Testis (tissue), 3 donors: ENCODE measurements around the gene CCDC85A. TPM values are rescaled to one million over a fixed set of nuclear protein-coding genes. Genes with fewer than 3 reads are reported as not detected.

Experiments
- DNase-seq: peaks from one replicate; pipeline ENCODE4 v3.0.0-alpha.2; 2019
- H3K27ac ChIP-seq, 2 donors: fragments of 200-600 bp; sonication (generic); one replicate each; pipeline ENCODE4 v1.5.1; 2019
- H3K27me3 ChIP-seq: fragments of 200-600 bp; sonication (generic); one replicate; pipeline ENCODE4 v1.5.1; 2019
- H3K36me3 ChIP-seq: fragments of 200-600 bp; sonication (generic); one replicate; pipeline ENCODE4 v1.5.1; 2017; ENCODE audit warnings: low read depth; ENCODE audit errors: missing control alignments
- H3K4me1 ChIP-seq: fragments of 200-600 bp; sonication (generic); one replicate; pipeline ENCODE4 v1.5.1; 2019
- H3K4me3 ChIP-seq, 2 donors: fragments of 200-600 bp; sonication (generic); one replicate each; pipeline ENCODE4 v1.5.1; 2017 to 2019
- H3K9me3 ChIP-seq: fragments of 200-600 bp; sonication (generic); one replicate; pipeline ENCODE4 v1.5.1; 2017
- CTCF ChIP-seq, 3 experiments: fragments of 450-650 bp in 2 of 3; fragments of 200-600 bp in 1 of 3; sonication (generic) in 1 of 3; IDR thresholded peaks; one replicate each; pipeline ENCODE4 v1.5.1; 2016 to 2019; ENCODE audit warnings: antibody characterized with exemption in 3 of 3, mild to moderate bottlenecking in 2 of 3, moderate library complexity in 1 of 3
- POLR2A ChIP-seq: fragments of 450-650 bp; IDR thresholded peaks from one replicate; pipeline ENCODE4 v1.6.1; 2017; ENCODE audit warnings: antibody characterized with exemption, mild to moderate bottlenecking, moderate library complexity
- WGBS, 2 donors: methylation state at CpG; one replicate each; pipeline ENCODE4 v1.1.5; 2018; 5-methylcytosine and 5-hydroxymethylcytosine counted together
- intact Hi-C: fragments of 100-400 bp; cut with DNase I; formaldehyde crosslinking; loops from one replicate; pipeline ENCODE4 v1.15.1; 2023; ENCODE audit warnings: low total_unique reads
- polyA plus RNA-seq: library from polyadenylated mRNA; stranded (reverse); fragments of 350-450 nt; fragmentation: Illumina TruSeq; extraction: RNeasy Lipid Tissue Mini Kit (QIAGEN cat#74804); gene quantifications from one replicate; pipeline ENCODE4 v1.2.3, GENCODE V29; 2014; ENCODE audit warnings: low read depth, low replicate concordance; ENCODE audit not compliant: insufficient read depth
- total RNA-seq, 2 donors: library from RNA; depleted of rRNA; stranded (reverse); fragments of >200 nt; gene quantifications; one replicate each; pipeline ENCODE4 v1.2.3, GENCODE V29; 2016

CCDC85A gene
- total and polyA plus RNA-seq, 3 donors from 2014 or later = 0.61 to 3.9 (median 2.9) TPM

GRCh38 chr2:56182420-56182819, 1.4 kb upstream of the CCDC85A start:
- no peak overlapping the region for H3K27ac ChIP-seq
- H3K4me1 ChIP-seq = no peaks in the 10 kb centered on the region
- intact Hi-C loops = no loop called here
- TF ChIP-seq POLR2A (no peak), CTCF (IDR thresholded peaks at IDR 0.05) (no peak)
- 73 to 81% methylated on average over 2 of the region's 2 CpGs for WGBS, 2 donors
- no peak overlapping the region for H3K4me3 ChIP-seq
- H3K9me3 ChIP-seq = no peaks in the 10 kb centered on the region
- H3K36me3 ChIP-seq = no peaks in the 10 kb centered on the region
- no peaks in the 10 kb centered on the region for H3K27me3 ChIP-seq
- no peak for DNase-seq

GRCh38 chr2:56184500-56185011, 766 bp downstream of the CCDC85A start:
- DNase-seq = peak; percentile 30
- H3K27me3 ChIP-seq = no peaks in the 10 kb centered on the region
- intact Hi-C loops = no loop called here

GRCh38 chr2:56185101-56185581, 1.4 kb downstream of the CCDC85A start:
- TF ChIP-seq POLR2A (no peak), CTCF (IDR thresholded peaks at IDR 0.05) (no peak)
- H3K27me3 ChIP-seq = no peaks in the 10 kb centered on the region
- DNase-seq = peak; percentile 45
- H3K36me3 ChIP-seq = no peaks in the 10 kb centered on the region
- peak overlapping the region; percentile 55 to 66 for H3K4me3 ChIP-seq
- no peaks in the 10 kb centered on the region for H3K4me1 ChIP-seq
- intact Hi-C loops = no loop called here
- 0 to 1% methylated on average over 19 to 24 of the region's 24 CpGs for WGBS, 2 donors
- peak overlapping the region in 1 of 2 donors; percentile 19 for H3K27ac ChIP-seq
- no peaks in the 10 kb centered on the region for H3K9me3 ChIP-seq

More at GRCh38 chr2:56184500-56185011, 766 bp downstream of the CCDC85A start:
- no peak for TF ChIP-seq CTCF (IDR thresholded peaks at IDR 0.05)
- TF ChIP-seq POLR2A = no peak
- peak overlapping the region; percentile 55 to 66 for H3K4me3 ChIP-seq
- H3K27ac ChIP-seq = peak overlapping the region in 1 of 2 donors; percentile 19
- no peaks in the 10 kb centered on the region for H3K9me3 ChIP-seq
- H3K4me1 ChIP-seq = no peaks in the 10 kb centered on the region
- H3K36me3 ChIP-seq = no peaks in the 10 kb centered on the region
- 0% methylated on average over 11 to 46 of the region's 64 CpGs for WGBS, 2 donors

- peak; percentile 40 for DNase-seq
- Histone ChIP-seq H3K4me3 (peak overlapping the region; percentile 55 to 66), H3K4me1 (no peaks in the 10 kb centered on the region), H3K9me3 (no peaks in the 10 kb centered on the region), H3K27ac (peak overlapping the region in 1 of 2 donors; percentile 24), H3K27me3 (no peaks in the 10 kb centered on the region), H3K36me3 (no peaks in the 10 kb centered on the region)
- TF ChIP-seq CTCF (IDR thresholded peaks at IDR 0.05) (peak in 1 of 3 experiments; percentile 17), POLR2A (no peak)
- intact Hi-C loops = no loop called here
- 2 to 3% methylated on average over 11 of the region's 11 CpGs for WGBS, 2 donors
Measured at GRCh38 chr2:56185582-56186046, 1.8 kb downstream of the CCDC85A start.

GRCh38 chr2:56191617-56192016, 7.8 kb downstream of the CCDC85A start:
- intact Hi-C loops = no loop called here
- Histone ChIP-seq H3K4me1 (no peaks in the 10 kb centered on the region), H3K9me3 (no peaks in the 10 kb centered on the region), H3K27ac (no peak overlapping the region), H3K36me3 (no peaks in the 10 kb centered on the region), H3K4me3 (no peak overlapping the region), H3K27me3 (no peaks in the 10 kb centered on the region)
- peak; percentile 39 for DNase-seq
- TF ChIP-seq CTCF (IDR thresholded peaks at IDR 0.05) (peak in 2 of 3 experiments; percentile 24), POLR2A (no peak)
